ENCODE measurements around the gene ESPL1.

Gene ESPL1

GRCh38 chr12:53231921-53232645, 36.0 kb upstream of the ESPL1 start, which contains the start of gene RARG:
Gene RARG, minus strand, starts transcription at chr12:53232209. Its CDS starts 4,664 bp downstream, at chr12:53227545.
- DNase-seq: peak; percentile 78

DNA sequence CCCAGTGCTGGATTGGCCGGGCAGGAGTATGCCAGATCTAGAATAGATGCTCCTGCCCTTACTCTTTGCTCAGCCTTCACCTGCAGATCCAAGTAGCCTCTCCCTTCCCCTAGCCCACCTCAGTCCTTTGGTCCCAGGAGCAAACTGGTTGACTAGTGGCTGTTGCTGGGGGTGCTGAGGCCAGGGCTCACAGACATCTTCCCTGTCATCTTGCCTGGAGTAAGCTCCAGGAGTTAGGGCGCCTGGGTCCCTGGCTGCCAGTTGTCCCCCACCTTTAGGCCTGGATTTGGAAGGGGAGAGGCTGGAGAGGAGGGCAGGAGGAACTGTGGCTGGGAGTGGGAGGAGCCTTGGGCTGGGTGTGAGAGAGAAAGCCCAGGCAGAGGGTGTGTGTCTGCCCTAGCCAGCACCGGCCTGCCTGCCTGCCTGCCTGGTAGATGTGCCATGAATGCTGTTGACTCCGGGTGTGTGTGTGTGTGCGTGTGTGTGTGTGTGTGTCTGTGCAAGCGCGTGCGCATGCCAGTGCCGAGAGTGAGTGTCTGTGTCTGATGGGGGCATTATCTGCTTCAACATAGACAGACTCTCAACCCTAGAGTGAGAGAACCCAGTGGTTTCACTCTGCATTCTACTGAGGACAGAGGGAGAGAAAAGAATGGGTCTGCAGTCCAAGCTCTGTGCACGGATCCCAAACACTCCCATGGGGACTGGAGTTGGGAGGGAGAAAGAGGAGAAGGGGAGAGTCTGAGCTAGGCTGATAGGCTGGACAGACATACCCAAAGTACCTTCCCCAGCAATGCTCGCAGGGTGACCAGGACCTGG, 35.2 kb upstream of the ESPL1 start:
- DNase-seq: peak; percentile 56

GRCh38 chr12:53233671-53234121, 34.4 kb upstream of the ESPL1 start:
- DNase-seq: no peak

- peak; percentile 28 for DNase-seq
Measured at GRCh38 chr12:53234271-53234914, 33.7 kb upstream of the ESPL1 start.

DNA sequence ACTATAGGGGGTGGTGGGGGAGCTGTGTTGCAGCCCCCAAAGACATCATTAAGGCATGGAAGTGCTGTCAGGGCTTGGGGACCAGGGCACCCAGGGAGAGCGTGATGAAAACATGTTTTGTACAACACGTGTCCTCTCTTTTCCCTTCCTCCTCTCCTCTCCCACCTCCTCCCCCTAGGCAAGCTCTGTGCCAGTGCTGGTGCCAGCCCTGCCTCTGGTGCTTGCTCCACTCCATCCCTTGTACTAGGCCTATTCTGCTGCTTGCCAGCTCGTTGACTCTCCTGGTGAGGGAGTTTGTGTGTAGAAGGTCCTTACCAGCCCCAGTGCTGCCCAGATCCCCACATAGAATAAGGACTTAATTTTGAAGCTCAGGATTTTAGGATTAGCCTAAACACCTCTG, 32.9 kb upstream of the ESPL1 start:
- no peak for DNase-seq

- peak; percentile 41 for DNase-seq
Measured at GRCh38 chr12:53235742-53236442, 32.2 kb upstream of the ESPL1 start.

DNA sequence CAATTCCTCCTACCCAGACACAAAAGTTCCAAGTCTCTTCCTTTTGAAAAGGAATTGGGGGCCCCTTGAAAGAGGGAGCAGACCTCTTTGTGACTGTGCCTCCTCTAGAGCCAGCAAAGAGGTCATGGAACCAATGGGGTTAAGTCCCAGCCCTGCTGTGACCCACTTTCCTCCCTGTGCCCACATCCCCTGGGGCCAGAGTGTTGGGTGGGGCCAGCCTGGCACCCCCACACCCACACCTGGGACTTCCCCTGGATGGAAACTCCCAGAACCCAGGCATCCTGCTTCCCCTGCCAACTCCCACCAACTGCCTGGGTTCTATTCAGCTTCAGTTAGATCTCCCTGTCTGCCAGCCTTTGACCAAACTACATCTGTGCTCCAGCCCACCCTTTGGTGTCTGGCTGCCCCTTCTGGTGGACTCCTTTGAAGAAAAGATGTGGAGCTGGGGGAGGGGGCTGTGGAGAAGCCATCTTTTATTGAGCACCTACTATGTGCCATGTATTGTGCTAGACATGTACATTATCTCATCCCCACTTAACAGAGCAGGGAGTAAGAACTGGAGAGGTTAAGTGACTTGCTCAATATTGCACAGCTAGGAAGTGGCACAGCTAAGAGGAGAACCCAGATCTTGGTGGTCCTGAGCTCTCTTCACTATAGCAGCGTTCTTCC, 31.5 kb upstream of the ESPL1 start:
- DNase-seq: peak; percentile 69

DNA sequence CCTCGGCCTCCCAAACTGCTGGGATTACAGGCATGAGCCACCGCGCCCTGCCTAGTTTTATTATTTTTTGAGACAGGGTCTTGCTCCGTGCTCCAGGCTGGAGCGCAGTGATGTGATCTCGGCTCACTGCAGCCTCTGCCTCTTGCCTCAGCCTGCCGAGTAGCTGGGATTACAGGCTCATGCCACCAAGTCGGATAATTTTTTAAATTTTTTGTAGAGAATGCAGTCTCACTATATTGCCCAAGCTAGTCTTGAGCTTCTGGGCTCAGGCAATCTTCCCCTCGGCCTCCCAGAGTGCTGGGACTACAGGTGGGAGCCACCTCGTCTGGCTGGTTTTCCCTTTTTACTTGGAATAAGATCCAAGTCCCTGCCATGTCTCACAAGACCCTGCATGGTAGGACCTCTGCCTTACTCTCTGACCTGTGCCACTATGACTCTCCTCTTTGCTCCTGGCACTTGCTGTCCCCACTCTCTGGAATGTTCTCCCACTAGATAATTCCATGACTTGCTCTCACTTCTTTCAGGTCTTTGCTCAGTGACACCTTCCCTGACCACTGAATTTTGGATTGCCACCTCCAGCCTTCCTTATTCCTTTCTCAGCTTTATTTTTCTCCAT, 28.3 kb upstream of the ESPL1 start:
- DNase-seq: no peak

GRCh38 chr12:53241623-53242412, 26.3 kb upstream of the ESPL1 start:
- DNase-seq: no peak

DNA sequence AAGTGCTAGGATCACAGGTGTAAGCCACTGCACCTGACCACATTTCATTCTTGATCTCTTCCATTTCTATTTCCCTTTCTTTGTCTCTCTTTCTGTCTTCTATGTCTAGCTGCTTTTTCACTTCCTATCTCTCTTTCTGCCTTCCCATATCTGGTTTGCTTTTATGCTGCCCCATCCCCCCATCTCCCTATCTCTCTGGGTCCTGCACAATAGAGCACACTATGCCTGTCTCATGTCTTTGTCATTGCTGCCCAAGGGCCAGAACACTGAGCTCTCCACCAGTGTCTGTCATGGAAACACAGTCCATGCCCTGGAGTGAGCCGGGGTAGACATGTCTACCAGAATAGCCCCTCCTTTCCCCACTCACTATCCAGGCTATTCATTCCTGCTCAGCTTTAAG, 23.8 kb upstream of the ESPL1 start:
- DNase-seq: no peak

DNA sequence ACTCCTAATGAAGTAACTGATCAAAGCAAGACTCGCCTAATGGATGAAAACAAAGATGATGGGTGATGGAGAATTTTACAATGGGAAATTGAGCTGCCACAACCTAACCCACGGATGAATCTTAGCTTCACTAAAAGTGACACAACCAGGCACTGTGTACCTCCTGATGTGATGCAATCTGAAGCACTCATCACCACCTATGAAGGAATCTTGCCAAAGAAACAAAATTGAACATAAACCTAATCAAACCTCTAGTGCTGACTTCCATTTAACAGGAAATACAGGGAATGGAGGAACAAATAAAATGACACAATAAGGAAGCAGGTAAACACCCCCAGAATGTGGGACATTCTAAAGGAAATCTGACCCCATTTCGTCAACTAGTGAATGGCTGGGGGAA, 22.8 kb upstream of the ESPL1 start:
- no peak for DNase-seq

GRCh38 chr12:53251477-53252348, 16.4 kb upstream of the ESPL1 start:
- peak; percentile 72 for DNase-seq

- peak; percentile 19 for DNase-seq
Measured at GRCh38 chr12:53252349-53252916, 15.7 kb upstream of the ESPL1 start.

- no peak for DNase-seq
Measured at GRCh38 chr12:53253298-53253697, 14.8 kb upstream of the ESPL1 start.

GRCh38 chr12:53254816-53255545, 13.1 kb upstream of the ESPL1 start:
- DNase-seq: no peak

DNA sequence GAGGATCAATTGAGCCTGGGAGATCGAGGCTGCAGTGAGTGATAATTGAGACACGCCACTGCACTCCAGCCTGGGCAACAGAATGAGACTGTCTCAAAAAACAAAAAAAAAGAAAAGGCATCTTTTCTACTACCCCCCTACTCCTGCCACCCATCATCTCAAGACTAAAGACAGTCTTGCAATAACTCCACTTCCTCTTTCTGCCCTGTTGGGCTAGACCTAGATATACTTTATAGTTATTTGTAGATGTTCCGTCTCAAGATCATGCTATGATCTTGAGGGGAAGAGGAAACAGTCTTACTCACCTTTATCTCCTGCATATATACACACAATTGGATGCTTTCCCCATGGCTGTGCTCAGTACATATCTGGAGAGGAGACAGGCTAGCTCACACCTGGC, 12.1 kb upstream of the ESPL1 start:
- DNase-seq: no peak

GRCh38 chr12:53258541-53259539, 9.3 kb upstream of the ESPL1 start:
- no peak for DNase-seq

DNA sequence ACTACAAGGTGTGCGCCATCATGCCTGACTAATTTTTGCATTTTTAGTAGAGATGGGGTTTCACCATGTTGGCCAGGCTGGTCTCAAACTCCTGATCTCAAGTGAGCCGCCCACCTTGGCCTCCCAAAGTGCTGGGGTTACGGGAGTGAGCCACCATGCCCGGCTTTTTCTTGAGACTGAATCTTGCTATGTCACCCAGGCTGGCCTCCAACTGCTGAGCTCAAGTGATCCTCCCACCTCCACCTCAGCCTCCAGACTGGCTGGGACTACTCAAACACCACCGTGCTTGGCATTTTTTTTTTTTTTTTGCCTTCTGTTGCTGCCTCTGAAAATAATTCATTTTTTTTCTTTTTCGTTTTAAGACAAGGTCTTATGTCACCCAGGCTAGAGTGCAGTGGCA, 8.2 kb upstream of the ESPL1 start:
- no peak for DNase-seq
